Panc1 (cell line): ENCODE measurements around the gene DPPA5. TPM values are rescaled to one million over a fixed set of nuclear protein-coding genes. Genes with fewer than 3 reads are reported as not detected.

ENCODE experiments used
- ATAC-seq: fragments of 200-7000 bp; cut with Tn5 transposase; 2 replicates; pipeline ENCODE4 v1.9.1; 2020; ENCODE audit warnings: mild to moderate bottlenecking, moderate library complexity
- BruUV-seq: library from RNA; stranded (reverse); fragments of 400-500 nt; replicated peaks from 2 replicates; lab custom pipeline; 2021; lab: Mats Ljungman, UMichigan
- CTCF ChIA-PET: fragments of 300-600 bp; sonication (Branson Sonifier 250); formaldehyde crosslinking; loops from one replicate; lab custom pipeline; 2022; ENCODE audit warnings: antibody characterized with exemption; lab: Charles Lee
- POLR2A ChIA-PET: fragments of 300-600 bp; sonication (Branson Sonifier 250); formaldehyde crosslinking; loops from one replicate; lab custom pipeline; 2022; ENCODE audit warnings: antibody characterized with exemption; lab: Charles Lee
- DNase-seq: peaks from one replicate; pipeline ENCODE4 v3.0.0-alpha.2; 2010; ENCODE audit warnings: low read depth, low spot score
- H3K27ac ChIP-seq: 2 replicates; pipeline ENCODE4 v1.5.1; 2011; ENCODE audit warnings: mild to moderate bottlenecking, low read length, inconsistent platforms
- H3K27me3 ChIP-seq: fragments of 200-500 bp; sonication (Bioruptor generic); 2 replicates; pipeline ENCODE4 v1.6.0; 2014; ENCODE audit warnings: low read length, inconsistent platforms; ENCODE audit not compliant: control insufficient read depth, insufficient read depth
- H3K36me3 ChIP-seq: fragments of 200-500 bp; sonication (Bioruptor generic); 2 replicates; pipeline ENCODE4 v1.5.1; 2014; ENCODE audit warnings: inconsistent platforms, mild to moderate bottlenecking, low read length, moderate library complexity; ENCODE audit not compliant: control insufficient read depth, insufficient read depth
- H3K4me1 ChIP-seq: 2 replicates; pipeline ENCODE4 v1.5.1; 2011; ENCODE audit warnings: inconsistent platforms, mild to moderate bottlenecking, low read length, moderate library complexity; ENCODE audit not compliant: control insufficient read depth, insufficient read depth
- H3K4me3 ChIP-seq, 2 experiments: 2 replicates each; pipeline ENCODE4 v1.5.1; 2011 to 2012; ENCODE audit warnings: low read depth in 2 of 2, low read length in 2 of 2, mild to moderate bottlenecking in 2 of 2, inconsistent platforms in 1 of 2, moderate library complexity in 1 of 2
- H3K9me3 ChIP-seq: fragments of 200-500 bp; sonication (Bioruptor generic); 2 replicates; pipeline ENCODE4 v1.5.1; 2014; ENCODE audit warnings: low read depth, mild to moderate bottlenecking, inconsistent platforms, low read length, moderate library complexity; ENCODE audit not compliant: control insufficient read depth, insufficient read depth
- CTCF ChIP-seq: fragments of 450-650 bp; IDR thresholded peaks from 2 replicates; pipeline ENCODE4 v1.5.1; 2017; ENCODE audit warnings: mild to moderate bottlenecking
- POLR2AphosphoS5 ChIP-seq: IDR thresholded peaks from 2 replicates; pipeline ENCODE4 v1.6.1; 2012; ENCODE audit warnings: mild to moderate bottlenecking, low read depth, low read length, moderate library complexity
- REST ChIP-seq, 2 experiments: IDR thresholded peaks; 2 replicates each; pipeline ENCODE4 v1.6.1; 2011 to 2012; ENCODE audit warnings: low read depth in 2 of 2, control low read depth in 1 of 2, low read length in 1 of 2, mild to moderate bottlenecking in 1 of 2, moderate library complexity in 1 of 2; ENCODE audit not compliant: insufficient read depth in 1 of 2
- SIN3A ChIP-seq: IDR thresholded peaks from 2 replicates; pipeline ENCODE4 v1.6.1; 2012; ENCODE audit warnings: low read depth, mild to moderate bottlenecking, low read length, moderate library complexity, borderline replicate concordance; ENCODE audit not compliant: insufficient read depth
- TCF7L2 ChIP-seq: IDR thresholded peaks from 2 replicates; pipeline ENCODE4 v1.6.1; 2011; ENCODE audit warnings: mild to moderate bottlenecking, low read depth, low read length, inconsistent platforms
- in situ Hi-C: cut with HindIII; loops from 2 replicates; pipeline ENCODE4 v1.10.0; 2016; ENCODE audit warnings: low sequenced_read_pairs, low pct_unique_long_range_greater_than_20kb
- intact Hi-C: fragments of 100-400 bp; cut with micrococcal nuclease; formaldehyde crosslinking; loops from one replicate; pipeline ENCODE4 v1.10.0; 2022; ENCODE audit not compliant: unreplicated experiment
- total RNA-seq: library from RNA; stranded (reverse); gene quantifications from one replicate; pipeline ENCODE4 v1.2.1, GENCODE V29; 2021; ENCODE audit not compliant: unreplicated experiment

The DPPA5 gene
- total RNA-seq, 1 experiment from 2014 or later = not detected

GRCh38 chr6:73342174-73342573 is 11.9 kb downstream of the DPPA5 start:
- Histone ChIP-seq H3K27ac (no peak overlapping the region), H3K4me3 (no peak overlapping the region), H3K4me1 (no peaks in the 10 kb centered on the region), H3K9me3 (no peaks in the 10 kb centered on the region), H3K27me3 (peaks cover 2% of the 10 kb centered on the region; the same call in 1 of the 2 replicates), H3K36me3 (no peaks in the 10 kb centered on the region)
- DNase-seq (no peak), ATAC-seq (no peak)
- intact Hi-C loops = no loop called here
- BruUV-seq = no TSS peak
- in situ Hi-C loops = no loop called here
- ChIA-PET POLR2A (no interaction called here), CTCF (no interaction called here)
- TF ChIP-seq POLR2AphosphoS5 = no peak
- TF ChIP-seq SIN3A = no peak
- TF ChIP-seq CTCF = no peak
- no peak for TF ChIP-seq TCF7L2
- no peak for TF ChIP-seq REST (IDR thresholded peaks at IDR 0.05; ENCODE audit: insufficient read depth in 1 of 2, low read depth in 2 of 2, low read length in 1 of 2)

- no peaks in the 10 kb centered on the region for H3K4me1 ChIP-seq
- POLR2A ChIA-PET = no interaction called here
- CTCF ChIA-PET = interaction anchor here (0.7 kb wide), 1 partner anchor 9 kb away, joined by 6 read pairs; no protein-coding TSS in a partner anchor
- H3K36me3 ChIP-seq = no peaks in the 10 kb centered on the region
- ATAC-seq (no peak), DNase-seq (no peak)
- peaks cover 2% of the 10 kb centered on the region; the same call in 1 of the 2 replicates for H3K27me3 ChIP-seq
- no peak overlapping the region for H3K4me3 ChIP-seq
- no peak overlapping the region for H3K27ac ChIP-seq
- in situ Hi-C loops = no loop called here
- intact Hi-C loops = no loop called here
- TF ChIP-seq POLR2AphosphoS5 = no peak
- no peak for TF ChIP-seq SIN3A
- no peak for TF ChIP-seq REST (IDR thresholded peaks at IDR 0.05; ENCODE audit: insufficient read depth in 1 of 2, low read depth in 2 of 2, low read length in 1 of 2)
- TF ChIP-seq TCF7L2 = no peak
- TF ChIP-seq CTCF = no peak
- no peaks in the 10 kb centered on the region for H3K9me3 ChIP-seq
- BruUV-seq = no TSS peak
Measured at GRCh38 chr6:73341335-73341734, 12.7 kb downstream of the DPPA5 start.
